Keratinocyte (primary cell): ENCODE data around the gene PTGDR. TPM values are rescaled to one million over a fixed set of nuclear protein-coding genes. Genes with fewer than 3 reads are reported as not detected.

Experiments
- DNase-seq: peaks from one replicate; pipeline ENCODE4 v3.0.0-alpha.2; 2011; ENCODE audit warnings: low read depth, missing footprints, low spot score
- FAIRE-seq: peaks from 2 replicates; lab custom pipeline; 2011; peaks lifted over from hg19 to GRCh38; lab: Jason Lieb, UNC
- H2AFZ ChIP-seq: 2 replicates; pipeline ENCODE4 v1.6.0; 2012; ENCODE audit warnings: low read length, control low read depth, inconsistent platforms; ENCODE audit not compliant: control insufficient read depth
- H3K27ac ChIP-seq: 2 replicates; pipeline ENCODE4 v1.5.1; 2011; ENCODE audit warnings: low read length; ENCODE audit not compliant: control insufficient read depth, insufficient read depth
- H3K27me3 ChIP-seq: 3 replicates; pipeline ENCODE4 v1.6.0; 2011; ENCODE audit warnings: low read length; ENCODE audit not compliant: control insufficient read depth, insufficient read depth; ENCODE audit errors: extremely low read depth
- H3K36me3 ChIP-seq, 2 experiments: 2 replicates in 1 of 2; 3 replicates in 1 of 2; pipeline ENCODE4 v1.5.1; 2011; ENCODE audit warnings: low read length in 2 of 2, mild to moderate bottlenecking in 1 of 2; ENCODE audit not compliant: control insufficient read depth in 2 of 2, insufficient read depth in 2 of 2; ENCODE audit errors: extremely low read depth in 1 of 2
- H3K4me1 ChIP-seq: 3 replicates; pipeline ENCODE4 v1.5.1; 2011; ENCODE audit warnings: low read length; ENCODE audit not compliant: control insufficient read depth, insufficient read depth; ENCODE audit errors: extremely low read depth
- H3K4me2 ChIP-seq: 3 replicates; pipeline ENCODE4 v1.6.0; 2011; ENCODE audit warnings: low read depth, low read length; ENCODE audit not compliant: control insufficient read depth, insufficient read depth; ENCODE audit errors: extremely low read depth
- H3K4me3 ChIP-seq, 3 experiments: fragments of 200-600 bp in 1 of 3; sonication (generic) in 1 of 3; 2 replicates in 2 of 3; 3 replicates in 1 of 3; pipeline ENCODE4 v1.5.1; 2011 to 2016; ENCODE audit warnings: low read length in 3 of 3, mild to moderate bottlenecking in 3 of 3, control low read depth in 2 of 3, inconsistent platforms in 1 of 3, low read depth in 1 of 3, mixed read lengths in 1 of 3, mixed run types in 1 of 3, moderate library complexity in 1 of 3; ENCODE audit not compliant: control insufficient read depth in 2 of 3, insufficient read depth in 2 of 3; ENCODE audit errors: extremely low read depth in 1 of 3
- H3K79me2 ChIP-seq: 2 replicates; pipeline ENCODE4 v1.6.0; 2012; ENCODE audit warnings: low read length; ENCODE audit not compliant: control insufficient read depth, insufficient read depth
- H3K9ac ChIP-seq: 3 replicates; pipeline ENCODE4 v1.6.0; 2011; ENCODE audit warnings: low read length; ENCODE audit not compliant: control insufficient read depth, insufficient read depth; ENCODE audit errors: extremely low read depth
- H3K9me1 ChIP-seq: 3 replicates; pipeline ENCODE4 v1.6.0; 2011; ENCODE audit warnings: low read length; ENCODE audit not compliant: control insufficient read depth, insufficient read depth; ENCODE audit errors: extremely low read depth
- H3K9me3 ChIP-seq: 2 replicates; pipeline ENCODE4 v1.5.1; 2012; ENCODE audit warnings: low read depth, low read length; ENCODE audit not compliant: control insufficient read depth
- H4K20me1 ChIP-seq: 3 replicates; pipeline ENCODE4 v1.6.0; 2011; ENCODE audit warnings: low read length; ENCODE audit not compliant: control insufficient read depth, insufficient read depth; ENCODE audit errors: extremely low read depth
- CTCF ChIP-seq, 3 experiments: IDR thresholded peaks in 1 of 3; conservative IDR thresholded peaks in 1 of 3; optimal IDR thresholded peaks in 1 of 3; 2 replicates in 2 of 3; 3 replicates in 1 of 3; pipeline versions ENCODE3 to v1.5.1; 2011; ENCODE audit warnings: low read length in 3 of 3, mild to moderate bottlenecking in 3 of 3, moderate library complexity in 2 of 3, control low read depth in 1 of 3, inconsistent platforms in 1 of 3; ENCODE audit not compliant: insufficient read depth in 2 of 3; ENCODE audit errors: extremely low read depth in 1 of 3
- EZH2 ChIP-seq: IDR thresholded peaks from one replicate; pipeline ENCODE4 v1.6.1; 2012; ENCODE audit warnings: inconsistent platforms, mild to moderate bottlenecking, low read length, moderate library complexity
- dilution Hi-C: fragments of 300-500 bp; cut with MboI; formaldehyde crosslinking; loops from one replicate; pipeline ENCODE4 v1.7.0; 2020; ENCODE audit warnings: low sequenced_read_pairs; ENCODE audit not compliant: extremely low pct_ligation_motif_present
- polyA plus RNA-seq, 5 experiments: library from polyadenylated mRNA; depleted of rRNA in 3 of 5; stranded (reverse) in 3 of 5; stranded (forward) in 1 of 5; unstranded in 1 of 5; fragments of >200 nt; gene quantifications; 1 replicate in 1 of 5; 2 replicates in 3 of 5; 3 replicates in 1 of 5; pipeline versions ENCODE4 v1.2.1 to v1.2.3, GENCODE V29; 2011 to 2012; ENCODE audit warnings: missing spikeins in 2 of 5, low read depth in 1 of 5, low replicate concordance in 1 of 5

PTGDR gene
- polyA plus RNA-seq, 1 donor (not counting 4 experiments of a cell fraction or from before 2014, with no cell fraction given) = not detected

DNA sequence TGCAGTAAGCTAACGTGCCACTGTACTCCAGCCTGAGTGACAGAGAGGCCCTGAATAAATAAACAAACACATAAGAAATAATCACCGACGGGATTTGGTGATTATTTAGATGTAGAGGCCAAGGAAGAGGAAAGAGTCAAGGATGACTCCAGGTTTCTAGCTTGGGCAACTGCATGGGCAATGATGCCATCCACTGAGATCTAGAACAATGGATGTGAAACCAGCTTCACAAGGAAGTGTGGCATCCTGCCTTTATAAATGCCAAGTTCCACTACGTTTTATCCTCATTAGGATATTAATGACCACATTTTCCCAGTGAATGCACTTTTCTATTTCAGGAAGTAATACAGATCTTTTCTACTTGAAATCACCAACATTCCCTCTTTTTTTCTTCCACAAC is 35.7 kb downstream of the PTGDR start:
- Histone ChIP-seq H3K79me2 (no peaks in the 10 kb centered on the region), H3K36me3 (no peaks in the 10 kb centered on the region), H3K9ac (no peak overlapping the region), H3K4me2 (no peak overlapping the region), H3K9me1 (no peaks in the 10 kb centered on the region), H3K27me3 (peaks cover 4% of the 10 kb centered on the region), H3K27ac (no peak overlapping the region), H3K4me1 (no peaks in the 10 kb centered on the region), H4K20me1 (no peaks in the 10 kb centered on the region), H3K4me3 (no peak overlapping the region), H2AFZ (no peak overlapping the region), H3K9me3 (no peaks in the 10 kb centered on the region)
- TF ChIP-seq EZH2 = no peak
- TF ChIP-seq CTCF (optimal IDR thresholded peaks at IDR 0.05 in 1 of 3, IDR thresholded peaks at IDR 0.05 in 1 of 3, conservative IDR thresholded peaks at IDR 0.05 in 1 of 3; ENCODE audit: extremely low read depth in 1 of 3, insufficient read depth in 2 of 3, low read length in 3 of 3) = no peak
- FAIRE-seq (peak; percentile 46), DNase-seq (no peak)
- dilution Hi-C loops = no loop called here

DNA sequence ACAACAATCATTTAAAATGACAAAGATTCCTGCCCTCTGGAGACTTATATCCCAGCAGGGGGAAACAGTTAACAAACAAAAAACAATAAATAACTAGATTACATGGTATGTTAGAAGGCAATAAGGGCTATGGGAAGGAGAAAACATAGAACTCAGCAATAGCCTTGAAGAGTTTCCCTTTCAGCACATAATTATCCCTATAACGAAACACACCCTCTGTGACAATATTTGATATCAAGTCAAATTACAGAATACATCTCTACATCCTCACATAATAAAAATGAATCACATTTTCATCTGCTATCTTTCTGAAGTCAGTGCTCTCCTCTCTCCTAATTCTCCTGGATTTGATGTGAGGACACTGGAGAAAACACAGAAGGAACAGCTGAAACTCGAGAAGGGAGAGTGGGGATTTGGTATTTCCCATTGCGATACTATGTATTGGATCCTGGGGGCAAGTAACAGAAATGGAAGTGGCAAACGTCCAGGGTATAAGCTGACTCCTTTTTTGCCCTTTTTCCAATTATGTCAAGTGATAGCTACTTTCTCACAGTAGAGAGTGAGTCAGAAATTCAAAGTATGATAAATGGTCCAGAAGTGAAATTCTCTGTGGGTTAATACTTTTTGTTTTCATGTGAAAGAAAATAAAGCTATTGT is 36.9 kb downstream of the PTGDR start:
- H3K27ac ChIP-seq = no peak overlapping the region
- H3K36me3 ChIP-seq = no peaks in the 10 kb centered on the region
- no peaks in the 10 kb centered on the region for H4K20me1 ChIP-seq
- H3K4me3 ChIP-seq = no peak overlapping the region
- no peak overlapping the region for H3K4me2 ChIP-seq
- FAIRE-seq = no peak
- H3K9ac ChIP-seq = no peak overlapping the region
- no peaks in the 10 kb centered on the region for H3K79me2 ChIP-seq
- H3K9me1 ChIP-seq = no peaks in the 10 kb centered on the region
- DNase-seq = no peak
- H2AFZ ChIP-seq = no peak overlapping the region
- no peak for TF ChIP-seq EZH2
- no peak for TF ChIP-seq CTCF (optimal IDR thresholded peaks at IDR 0.05 in 1 of 3, IDR thresholded peaks at IDR 0.05 in 1 of 3, conservative IDR thresholded peaks at IDR 0.05 in 1 of 3; ENCODE audit: extremely low read depth in 1 of 3, insufficient read depth in 2 of 3, low read length in 3 of 3)
- dilution Hi-C loops = no loop called here
- no peaks in the 10 kb centered on the region for H3K9me3 ChIP-seq
- peaks cover 4% of the 10 kb centered on the region for H3K27me3 ChIP-seq
- no peaks in the 10 kb centered on the region for H3K4me1 ChIP-seq
